ENCODE measurements around the gene PRDM16. TPM values are rescaled to one million over a fixed set of nuclear protein-coding genes. Genes with fewer than 3 reads are reported as not detected.

PRDM16 gene
- total and polyA plus RNA-seq, 2 experiments from 2014 or later = 0.14 to 0.16 TPM

DNA sequence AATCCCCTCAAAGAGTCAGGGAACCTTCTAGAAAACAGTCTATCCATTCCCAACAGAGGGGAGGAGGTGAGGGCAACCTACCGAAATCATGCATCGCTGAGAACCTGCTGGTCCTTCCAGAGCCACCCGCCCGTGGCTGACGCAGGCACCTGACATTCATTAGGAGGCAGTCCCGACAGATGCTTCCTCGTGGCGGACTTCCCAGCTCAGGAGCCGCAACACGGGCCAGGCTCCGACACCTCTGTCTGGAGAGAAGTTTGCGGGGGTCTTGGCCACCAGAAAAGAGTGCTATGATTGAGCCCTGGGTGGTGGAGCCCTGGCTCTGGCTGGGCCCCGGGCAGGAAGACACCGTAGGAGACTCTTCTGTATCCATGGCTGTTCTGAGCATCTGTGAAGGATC is 299.1 kb downstream of the PRDM16 start:
- H3K9me2 ChIP-seq (ENCODE audit: insufficient read depth) = no peaks in the 10 kb centered on the region
- peaks cover 19% of the 10 kb centered on the region for H3K4me1 Mint-ChIP-seq
- H4K20me1 ChIP-seq (replicated peaks; ENCODE audit: insufficient read depth) = no peaks in the 10 kb centered on the region
- H3K4me2 ChIP-seq = no peak overlapping the region
- no peaks in the 10 kb centered on the region; the same call in 2 of the 3 replicates for H3K9me3 Mint-ChIP-seq
- no peak overlapping the region for H3K4me3 Mint-ChIP-seq
- H3K4me1 ChIP-seq (ENCODE audit: insufficient read depth) = peaks cover 4% of the 10 kb centered on the region; the same call in 1 of the 2 replicates
- H3K36me3 Mint-ChIP-seq (ENCODE audit: low read depth) = no peaks in the 10 kb centered on the region
- DNase-seq (ENCODE audit: low spot score) (no peak), ATAC-seq (no peak)
- no peaks in the 10 kb centered on the region for H3K36me3 ChIP-seq (ENCODE audit: insufficient read depth)
- no peak overlapping the region for H3K4me3 ChIP-seq
- H2AFZ ChIP-seq = no peak overlapping the region
- H3K27me3 Mint-ChIP-seq (ENCODE audit: insufficient read depth, low read depth, poor library complexity) = peaks cover 2% of the 10 kb centered on the region
- no peak overlapping the region for H3K27ac Mint-ChIP-seq
- no peaks in the 10 kb centered on the region for H3F3A ChIP-seq (replicated peaks; ENCODE audit: low read depth)
- H3K27me3 ChIP-seq (ENCODE audit: insufficient read depth) = no peaks in the 10 kb centered on the region
- no peak overlapping the region for H3K27ac ChIP-seq (ENCODE audit: low read depth)
- H3K79me2 ChIP-seq (replicated peaks; ENCODE audit: insufficient read depth) = no peaks in the 10 kb centered on the region
- TF ChIP-seq, protein P1, sequence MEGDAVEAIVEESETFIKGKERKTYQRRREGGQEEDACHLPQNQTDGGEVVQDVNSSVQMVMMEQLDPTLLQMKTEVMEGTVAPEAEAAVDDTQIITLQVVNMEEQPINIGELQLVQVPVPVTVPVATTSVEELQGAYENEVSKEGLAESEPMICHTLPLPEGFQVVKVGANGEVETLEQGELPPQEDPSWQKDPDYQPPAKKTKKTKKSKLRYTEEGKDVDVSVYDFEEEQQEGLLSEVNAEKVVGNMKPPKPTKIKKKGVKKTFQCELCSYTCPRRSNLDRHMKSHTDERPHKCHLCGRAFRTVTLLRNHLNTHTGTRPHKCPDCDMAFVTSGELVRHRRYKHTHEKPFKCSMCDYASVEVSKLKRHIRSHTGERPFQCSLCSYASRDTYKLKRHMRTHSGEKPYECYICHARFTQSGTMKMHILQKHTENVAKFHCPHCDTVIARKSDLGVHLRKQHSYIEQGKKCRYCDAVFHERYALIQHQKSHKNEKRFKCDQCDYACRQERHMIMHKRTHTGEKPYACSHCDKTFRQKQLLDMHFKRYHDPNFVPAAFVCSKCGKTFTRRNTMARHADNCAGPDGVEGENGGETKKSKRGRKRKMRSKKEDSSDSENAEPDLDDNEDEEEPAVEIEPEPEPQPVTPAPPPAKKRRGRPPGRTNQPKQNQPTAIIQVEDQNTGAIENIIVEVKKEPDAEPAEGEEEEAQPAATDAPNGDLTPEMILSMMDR (conservative IDR thresholded peaks at IDR 0.05; ENCODE audit: low read depth in 2 of 2) = no peak
- no peak for TF ChIP-seq STAT1 (IDR thresholded peaks at IDR 0.05; ENCODE audit: unreplicated experiment)
- TF ChIP-seq ZNF114 (CRISPR knock-in tag; IDR thresholded peaks at IDR 0.05) = no peak
- no peak for TF ChIP-seq NANOG (IDR thresholded peaks at IDR 0.05; ENCODE audit: borderline replicate concordance)
- TF ChIP-seq JUNB (IDR thresholded peaks at IDR 0.05; ENCODE audit: unreplicated experiment) = no peak
- TF ChIP-seq ZNF462 (CRISPR knock-in tag; IDR thresholded peaks at IDR 0.05) = no peak
- no peak for TF ChIP-seq EZH2phosphoT487 (IDR thresholded peaks at IDR 0.05; ENCODE audit: unreplicated experiment)
- no peak for TF ChIP-seq POLR2AphosphoS5 (IDR thresholded peaks at IDR 0.05; ENCODE audit: low read depth)
- no peak for TF ChIP-seq CREB1 (CRISPR knock-in tag; IDR thresholded peaks at IDR 0.05; ENCODE audit: low read depth)
- TF ChIP-seq EZH2 (IDR thresholded peaks at IDR 0.05; ENCODE audit: low read depth, unreplicated experiment) = no peak
- TF ChIP-seq ZNF331 (CRISPR knock-in tag; IDR thresholded peaks at IDR 0.05; ENCODE audit: low read depth) = no peak
- TF ChIP-seq REST (IDR thresholded peaks at IDR 0.05; ENCODE audit: unreplicated experiment) = no peak
- TF ChIP-seq, protein P2, sequence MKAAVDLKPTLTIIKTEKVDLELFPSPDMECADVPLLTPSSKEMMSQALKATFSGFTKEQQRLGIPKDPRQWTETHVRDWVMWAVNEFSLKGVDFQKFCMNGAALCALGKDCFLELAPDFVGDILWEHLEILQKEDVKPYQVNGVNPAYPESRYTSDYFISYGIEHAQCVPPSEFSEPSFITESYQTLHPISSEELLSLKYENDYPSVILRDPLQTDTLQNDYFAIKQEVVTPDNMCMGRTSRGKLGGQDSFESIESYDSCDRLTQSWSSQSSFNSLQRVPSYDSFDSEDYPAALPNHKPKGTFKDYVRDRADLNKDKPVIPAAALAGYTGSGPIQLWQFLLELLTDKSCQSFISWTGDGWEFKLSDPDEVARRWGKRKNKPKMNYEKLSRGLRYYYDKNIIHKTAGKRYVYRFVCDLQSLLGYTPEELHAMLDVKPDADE (IDR thresholded peaks at IDR 0.05) = no peak

Measured in GM23338 (cell line).